ENCODE results near the gene ADARB1. TPM values are rescaled to one million over a fixed set of nuclear protein-coding genes. Genes with fewer than 3 reads are reported as not detected.

The ADARB1 gene
- total and polyA plus RNA-seq, 8 donors: 3.2 to 33.9 (median 9.4) TPM

- WGBS, 5 donors: 74 to 89% (median 82%) methylated on average over 3 of the region's 3 CpGs
- TF ChIP-seq POLR2AphosphoS5 (IDR thresholded peaks at IDR 0.05) (no peak), EP300 (IDR thresholded peaks at IDR 0.05) (no peak), POLR2A (IDR thresholded peaks at IDR 0.05) (no peak), CTCF (IDR thresholded peaks at IDR 0.05) (no peak)
- intact Hi-C loops (cut with DNase I; ENCODE audit: low total_unique reads): loop anchor here (5.0 kb wide), 1 partner anchor 188 kb away; no protein-coding TSS in a partner anchor
- Histone ChIP-seq H3K27ac (peak overlapping the region in 1 of 5 donors; percentile 53), H3K9me3 (no peaks in the 10 kb centered on the region), H3K27me3 (no peaks in the 10 kb centered on the region), H3K4me3 (no peak overlapping the region), H3K4me1 (peaks cover 0 to 65% (median 32%) of the 10 kb centered on the region in 4 donors), H3K36me3 (peaks cover 0 to 9% (median 3%) of the 10 kb centered on the region in 4 donors)
- DNase-seq: no peak
Observed at GRCh38 chr21:45135122-45135521, 60.7 kb downstream of the ADARB1 start.

GRCh38 chr21:45135868-45136267 lies 61.5 kb downstream of the ADARB1 start:
- no peak for TF ChIP-seq CTCF (IDR thresholded peaks at IDR 0.05)
- TF ChIP-seq POLR2A (IDR thresholded peaks at IDR 0.05): no peak
- TF ChIP-seq POLR2AphosphoS5 (IDR thresholded peaks at IDR 0.05): no peak
- no peak for TF ChIP-seq EP300 (IDR thresholded peaks at IDR 0.05)
- no peak for DNase-seq
- Histone ChIP-seq H3K4me1 (peaks cover 0 to 61% (median 29%) of the 10 kb centered on the region in 4 donors), H3K27ac (peak overlapping the region in 1 of 5 donors; percentile 53), H3K9me3 (no peaks in the 10 kb centered on the region), H3K4me3 (no peak overlapping the region), H3K27me3 (no peaks in the 10 kb centered on the region), H3K36me3 (peaks cover 0 to 9% (median 3%) of the 10 kb centered on the region in 4 donors)
- intact Hi-C loops (cut with DNase I; ENCODE audit: low total_unique reads): loop anchor here (5.0 kb wide), 1 partner anchor 189 kb away; no protein-coding TSS in a partner anchor
- WGBS, 5 donors: 77 to 91% (median 86%) methylated on average over 8 to 9 of the region's 9 CpGs

- no peak overlapping the region for H3K4me3 ChIP-seq
- H3K9me3 ChIP-seq: no peaks in the 10 kb centered on the region
- TF ChIP-seq POLR2AphosphoS5 (IDR thresholded peaks at IDR 0.05): no peak
- no peak for TF ChIP-seq CTCF (IDR thresholded peaks at IDR 0.05)
- TF ChIP-seq POLR2A (IDR thresholded peaks at IDR 0.05): no peak
- TF ChIP-seq EP300 (IDR thresholded peaks at IDR 0.05): no peak
- WGBS, 5 donors: 84 to 91% (median 89%) methylated on average over 8 of the region's 8 CpGs
- no peak for DNase-seq
- intact Hi-C loops (cut with DNase I; ENCODE audit: low total_unique reads): loop anchor here (5.0 kb wide), 1 partner anchor 189 kb away; no protein-coding TSS in a partner anchor
- peaks cover 0 to 9% (median 3%) of the 10 kb centered on the region in 4 donors for H3K36me3 ChIP-seq
- peak overlapping the region in 1 of 5 donors; percentile 53 for H3K27ac ChIP-seq
- H3K4me1 ChIP-seq: peaks cover 0 to 54% (median 23%) of the 10 kb centered on the region in 4 donors
- no peaks in the 10 kb centered on the region for H3K27me3 ChIP-seq
Observed at GRCh38 chr21:45136500-45136899, 62.1 kb downstream of the ADARB1 start.

- no peak overlapping the region for H3K4me3 ChIP-seq
- H3K36me3 ChIP-seq: peaks cover 0 to 9% (median 3%) of the 10 kb centered on the region in 4 donors
- H3K27ac ChIP-seq: peak overlapping the region in 1 of 5 donors; percentile 53
- no peaks in the 10 kb centered on the region for H3K9me3 ChIP-seq
- TF ChIP-seq POLR2A (IDR thresholded peaks at IDR 0.05) (no peak), CTCF (IDR thresholded peaks at IDR 0.05) (peak in 5 of 7 experiments; percentile 44 to 77 (median 74)), POLR2AphosphoS5 (IDR thresholded peaks at IDR 0.05) (no peak), EP300 (IDR thresholded peaks at IDR 0.05) (no peak)
- H3K27me3 ChIP-seq: no peaks in the 10 kb centered on the region
- peak; percentile 89 to 94 for DNase-seq
- intact Hi-C loops (cut with DNase I; ENCODE audit: low total_unique reads): loop anchor here (5.0 kb wide), 1 partner anchor 190 kb away; no protein-coding TSS in a partner anchor
- 28 to 40% (median 36%) methylated on average over 7 to 11 of the region's 11 CpGs for WGBS, 5 donors
- H3K4me1 ChIP-seq: peaks cover 0 to 49% (median 19%) of the 10 kb centered on the region in 4 donors
Observed at GRCh38 chr21:45136927-45137611, 62.7 kb downstream of the ADARB1 start.

Data from stomach (tissue), 9 donors.